HG03521 (cell line): Measurements from ENCODE around the gene PTBP1.
"Not testable (repeated sequence)": the region's sequence is repeated elsewhere in the genome, so short reads cannot be mapped to it uniquely, and the experiment has no call there.

ENCODE experiments used
- ATAC-seq: cut with Tn5 transposase; IDR thresholded peaks from one replicate; pipeline ENCODE4 v1.9.1; 2021; ENCODE audit warnings: mild to moderate bottlenecking, moderate library complexity; ENCODE audit not compliant: unreplicated experiment

The PTBP1 gene

DNA sequence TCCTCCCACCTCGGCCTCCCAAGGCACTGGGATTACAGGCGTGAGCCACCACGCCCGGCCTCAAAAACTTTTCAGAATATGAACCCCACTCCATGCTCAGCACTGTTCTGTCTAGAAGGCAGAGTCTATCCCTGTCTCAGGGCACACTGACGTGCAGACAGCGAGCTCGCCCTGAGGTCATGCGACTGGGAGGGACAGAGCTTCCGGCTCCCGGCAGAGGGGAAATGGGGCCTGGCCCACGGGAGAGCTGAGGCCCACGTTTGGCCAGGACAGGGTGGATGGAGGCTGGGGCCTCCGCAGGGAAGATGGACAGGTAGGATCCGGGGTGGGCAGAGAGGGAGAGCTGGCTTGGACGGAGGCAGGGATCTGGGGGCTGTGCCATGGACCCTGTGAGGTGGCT is 27.6 kb downstream of the PTBP1 start:
- no peak for ATAC-seq

DNA sequence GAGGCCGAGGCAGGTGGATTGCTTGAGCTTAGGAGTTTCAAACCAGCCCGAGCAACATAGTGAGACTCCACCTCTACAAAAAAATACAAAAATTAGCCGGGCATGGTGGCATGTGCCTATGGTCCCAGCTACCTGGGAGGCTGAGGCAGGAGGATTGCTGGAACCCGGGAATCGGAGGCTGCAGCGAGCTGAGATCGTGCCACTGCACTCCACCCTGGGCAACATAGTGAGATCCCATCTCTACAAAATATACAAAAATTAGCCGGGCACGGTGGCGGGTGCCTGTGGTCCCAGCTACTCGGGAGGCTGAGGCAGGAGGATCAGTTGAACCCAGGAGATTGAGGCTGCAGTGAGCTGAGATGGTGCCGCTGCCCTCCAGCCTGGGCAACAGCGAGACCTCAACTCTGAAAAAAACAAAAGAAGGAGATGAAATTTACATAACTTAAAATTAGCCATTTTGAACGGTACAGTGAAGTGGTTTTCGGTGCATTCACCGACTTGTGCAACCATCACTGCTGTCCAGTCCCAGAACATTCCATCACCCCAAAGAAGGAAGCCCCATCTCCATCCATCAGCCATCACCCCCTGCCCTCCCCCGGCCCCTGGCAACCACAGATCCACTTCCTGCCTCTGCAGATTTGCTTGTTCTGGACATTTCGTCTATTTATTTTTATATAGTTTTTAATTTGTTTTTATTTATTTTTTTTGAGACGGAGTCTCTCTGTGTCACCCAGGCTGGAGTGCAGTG is 28.8 kb downstream of the PTBP1 start:
- no peak for ATAC-seq

DNA sequence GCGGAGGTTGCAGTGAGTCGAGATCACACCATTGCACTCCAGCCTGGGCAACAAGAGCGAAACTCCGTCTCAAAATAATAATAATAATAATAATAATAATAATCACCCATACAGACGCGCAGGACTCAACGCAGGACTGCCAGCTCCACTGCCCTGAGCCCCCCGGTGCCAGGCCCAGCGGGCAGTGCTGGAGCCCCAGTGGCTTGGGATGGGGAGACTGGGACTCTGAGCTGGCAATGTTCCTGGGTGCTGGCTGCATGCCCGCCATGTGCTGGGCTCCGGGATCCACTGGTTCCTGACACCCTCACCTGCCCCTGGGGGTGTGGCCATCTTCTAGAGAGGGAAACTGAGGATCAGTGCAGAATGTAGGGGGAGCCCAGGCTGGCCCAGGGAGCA is 30.1 kb downstream of the PTBP1 start:
- no peak for ATAC-seq

DNA sequence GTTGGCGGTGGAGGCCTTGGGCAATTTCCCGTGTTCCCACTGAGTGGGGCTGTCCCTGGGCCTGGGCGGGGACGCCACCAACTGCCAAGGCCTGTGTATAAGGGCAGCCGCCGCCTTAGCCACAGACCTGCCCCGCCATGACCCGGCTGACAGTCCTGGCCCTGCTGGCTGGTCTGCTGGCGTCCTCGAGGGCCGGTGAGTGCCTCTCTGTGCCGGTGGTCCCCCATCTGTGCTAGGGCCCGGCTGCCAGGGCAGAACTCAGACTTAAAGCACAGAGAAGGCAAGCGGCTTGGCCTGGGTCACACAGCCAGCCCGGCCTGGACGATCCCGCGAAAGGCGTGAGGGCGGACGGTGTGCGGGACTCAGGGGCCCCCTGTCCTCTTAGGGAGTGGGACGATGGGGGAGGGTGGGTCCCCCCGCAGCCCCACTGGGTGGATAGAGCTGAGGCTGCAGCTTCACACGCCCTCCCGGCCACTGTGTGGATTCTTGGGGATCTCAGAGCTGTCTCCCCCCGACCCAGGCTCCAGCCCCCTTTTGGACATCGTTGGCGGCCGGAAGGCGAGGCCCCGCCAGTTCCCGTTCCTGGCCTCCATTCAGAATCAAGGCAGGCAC is 30.6 kb downstream of the PTBP1 start, which contains the start of gene AZU1:
Gene AZU1 (plus strand): TSS at position 128 of the 612 bp plus-strand sequence. CDS start 10 bp downstream, at position 138.
- ATAC-seq = no peak

DNA sequence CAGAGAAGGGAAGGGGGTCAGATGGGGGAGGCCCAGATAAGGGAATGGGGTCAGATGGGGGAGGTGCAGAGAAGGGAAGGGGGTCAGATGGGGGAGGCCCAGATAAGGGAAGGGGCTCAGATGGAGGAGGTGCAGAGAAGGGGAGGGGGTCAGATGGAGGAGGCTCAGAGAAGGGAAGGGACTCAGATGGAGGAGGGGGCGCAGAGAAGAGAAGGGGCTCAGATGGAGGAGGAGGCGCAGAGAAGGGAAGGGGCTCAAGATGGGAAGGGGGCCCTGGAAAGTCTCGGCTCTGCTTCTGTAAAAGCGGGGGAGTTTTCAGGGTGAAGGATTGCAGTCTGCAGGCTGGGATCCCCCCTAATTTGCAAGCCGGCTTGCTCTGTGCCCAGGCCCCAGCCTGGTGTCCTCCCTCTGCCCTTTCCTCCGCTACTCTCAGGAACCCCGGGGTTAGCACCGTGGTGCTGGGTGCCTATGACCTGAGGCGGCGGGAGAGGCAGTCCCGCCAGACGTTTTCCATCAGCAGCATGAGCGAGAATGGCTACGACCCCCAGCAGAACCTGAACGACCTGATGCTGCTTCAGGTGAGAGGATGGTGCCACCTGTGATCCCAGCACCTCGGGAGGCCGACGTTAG is 32.0 kb downstream of the PTBP1 start:
- no peak for ATAC-seq

DNA sequence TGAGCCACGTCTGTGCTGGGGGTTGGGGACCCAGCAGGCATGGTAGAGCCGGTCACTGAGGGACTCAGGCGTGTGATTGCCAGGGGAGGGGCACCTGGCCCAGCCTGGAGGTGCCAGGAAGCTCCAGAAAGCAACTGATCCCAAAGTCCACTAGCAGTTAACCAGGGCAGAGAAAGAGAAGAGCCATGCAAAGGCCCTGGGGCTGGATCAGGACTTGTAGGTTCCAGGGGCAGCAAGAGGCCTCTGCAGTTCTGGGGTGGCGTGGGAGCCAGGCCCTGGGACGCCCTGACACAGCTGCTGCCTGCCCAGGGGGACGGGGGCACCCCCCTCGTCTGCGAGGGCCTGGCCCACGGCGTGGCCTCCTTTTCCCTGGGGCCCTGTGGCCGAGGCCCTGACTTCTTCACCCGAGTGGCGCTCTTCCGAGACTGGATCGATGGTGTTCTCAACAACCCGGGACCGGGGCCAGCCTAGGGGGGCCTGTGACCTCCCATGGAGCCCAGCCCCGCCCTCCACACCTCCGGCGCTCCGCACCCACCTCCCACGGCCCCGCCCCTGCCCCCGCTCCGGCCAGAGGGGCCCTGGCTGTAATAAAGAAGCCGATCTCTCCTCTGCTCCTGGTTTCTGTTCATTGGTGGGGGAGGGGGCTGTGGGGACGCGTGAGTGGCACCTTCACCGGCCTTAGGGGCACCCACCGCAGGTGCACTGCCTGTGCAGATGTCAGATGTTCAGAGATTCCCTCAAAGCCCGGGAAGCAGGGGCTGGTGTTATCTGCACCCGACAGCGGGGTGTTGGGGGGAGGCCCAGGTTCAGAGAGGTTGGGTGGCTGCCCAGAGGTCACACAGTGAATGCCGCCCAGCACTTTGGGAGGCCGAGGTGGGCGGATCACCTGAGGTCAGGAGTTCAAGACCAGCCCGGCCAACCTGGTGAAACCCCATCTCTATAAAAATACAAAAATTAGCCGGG is 34.4 kb downstream of the PTBP1 start:
- ATAC-seq = no peak

DNA sequence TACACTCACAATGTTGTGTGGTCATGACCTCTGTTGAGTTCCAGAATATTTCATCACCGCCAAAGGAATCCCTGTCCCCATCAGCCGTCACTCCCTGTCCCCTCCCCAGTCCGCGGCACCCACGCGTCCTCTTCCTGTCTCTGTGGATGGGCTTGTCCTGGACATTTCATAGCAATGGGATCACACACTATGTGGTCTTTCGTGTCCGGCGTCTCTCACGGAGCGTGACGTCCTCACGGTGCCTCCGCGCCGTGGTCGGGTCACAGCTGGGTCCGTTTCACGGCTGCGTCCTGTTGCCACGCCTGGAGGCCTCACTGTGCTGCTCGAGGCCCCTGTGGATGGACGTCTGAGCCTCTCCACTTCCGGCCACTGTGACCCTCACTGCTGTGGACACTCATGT is 37.0 kb downstream of the PTBP1 start:
- ATAC-seq = no peak

DNA sequence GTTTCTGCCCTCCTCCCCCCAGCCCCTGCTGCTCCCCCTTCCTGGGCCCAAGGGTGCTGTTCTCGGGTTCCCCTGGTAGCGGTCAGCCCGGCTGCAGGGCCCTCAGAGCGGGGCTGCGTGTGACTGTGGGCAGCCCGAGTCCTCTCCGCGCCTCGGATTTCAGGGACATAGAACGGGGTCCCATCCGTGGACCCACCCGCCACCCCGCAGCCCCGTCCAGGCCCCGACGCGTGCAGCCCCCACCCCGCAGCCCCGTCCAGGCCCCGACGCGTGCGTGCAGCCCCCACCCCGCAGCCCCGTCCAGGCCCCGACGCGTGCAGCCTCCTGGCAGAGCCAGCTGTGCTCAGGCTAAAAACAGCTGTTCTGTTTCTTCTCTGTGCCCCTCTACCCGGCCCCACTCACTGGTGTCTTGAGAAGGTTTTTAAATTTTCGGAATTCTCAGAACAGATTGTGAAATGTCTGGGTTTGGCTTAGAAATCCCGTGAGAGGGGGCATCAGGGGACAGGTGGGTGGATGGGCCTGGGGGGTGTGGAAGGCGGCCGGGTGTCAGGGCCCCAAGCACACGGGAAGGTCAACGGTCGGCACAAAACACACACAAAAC is 38.1 kb downstream of the PTBP1 start:
- ATAC-seq = no peak

DNA sequence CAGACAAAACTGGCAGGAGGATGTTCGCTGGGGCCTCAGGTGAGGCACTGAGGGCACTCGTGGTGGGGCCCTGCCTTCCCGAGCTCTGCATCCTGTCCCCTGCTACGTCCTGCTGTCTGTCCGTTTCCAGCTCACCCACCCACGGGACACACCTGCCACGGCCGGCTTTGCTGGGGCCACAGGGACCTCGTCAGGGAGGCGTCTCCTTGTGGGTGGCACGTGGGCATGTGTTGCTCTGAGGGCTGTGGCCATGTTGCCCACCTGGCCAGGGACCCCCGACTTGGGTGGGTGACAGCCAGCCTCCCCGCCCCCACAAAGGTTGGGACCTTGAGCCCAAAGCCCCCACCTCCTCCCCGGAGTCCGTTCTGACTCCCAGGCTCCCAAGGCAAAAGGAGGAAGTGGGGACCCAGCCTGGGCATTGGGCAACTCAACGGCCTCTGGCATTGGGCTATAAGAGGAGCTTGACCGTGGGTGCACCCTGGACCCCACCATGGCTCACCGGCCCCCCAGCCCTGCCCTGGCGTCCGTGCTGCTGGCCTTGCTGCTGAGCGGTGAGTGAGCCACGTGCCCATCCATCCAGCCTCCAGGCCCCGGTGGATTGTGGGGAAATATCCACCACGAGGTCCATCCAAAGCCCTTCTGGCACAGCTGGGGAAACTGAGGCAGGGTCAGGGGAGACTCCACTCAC is 43.4 kb downstream of the PTBP1 start, which contains the start of gene PRTN3:
Gene PRTN3 (plus strand): TSS at position 481 of the 688 bp plus-strand sequence. CDS start 10 bp downstream, at position 491.
- no peak for ATAC-seq

DNA sequence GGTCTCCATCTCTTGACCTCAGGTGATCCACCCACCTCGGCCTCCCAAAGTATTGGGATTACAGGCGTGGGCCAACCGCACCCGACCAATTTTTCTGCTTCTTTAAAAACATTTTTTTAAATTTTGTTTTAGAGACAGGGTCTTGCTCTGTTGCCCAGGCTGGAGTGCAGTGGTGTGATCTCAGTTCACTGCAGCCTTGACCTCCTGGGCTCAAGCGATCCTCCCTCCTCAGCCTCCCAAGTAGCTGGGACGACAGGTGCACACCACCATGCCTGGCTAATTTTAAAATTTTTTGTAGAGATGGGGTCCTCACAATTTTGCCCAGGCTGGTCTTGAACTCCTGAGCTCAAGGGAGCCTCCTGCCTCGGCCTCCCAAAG is 45.5 kb downstream of the PTBP1 start:
- not testable (repeated sequence) for ATAC-seq

DNA sequence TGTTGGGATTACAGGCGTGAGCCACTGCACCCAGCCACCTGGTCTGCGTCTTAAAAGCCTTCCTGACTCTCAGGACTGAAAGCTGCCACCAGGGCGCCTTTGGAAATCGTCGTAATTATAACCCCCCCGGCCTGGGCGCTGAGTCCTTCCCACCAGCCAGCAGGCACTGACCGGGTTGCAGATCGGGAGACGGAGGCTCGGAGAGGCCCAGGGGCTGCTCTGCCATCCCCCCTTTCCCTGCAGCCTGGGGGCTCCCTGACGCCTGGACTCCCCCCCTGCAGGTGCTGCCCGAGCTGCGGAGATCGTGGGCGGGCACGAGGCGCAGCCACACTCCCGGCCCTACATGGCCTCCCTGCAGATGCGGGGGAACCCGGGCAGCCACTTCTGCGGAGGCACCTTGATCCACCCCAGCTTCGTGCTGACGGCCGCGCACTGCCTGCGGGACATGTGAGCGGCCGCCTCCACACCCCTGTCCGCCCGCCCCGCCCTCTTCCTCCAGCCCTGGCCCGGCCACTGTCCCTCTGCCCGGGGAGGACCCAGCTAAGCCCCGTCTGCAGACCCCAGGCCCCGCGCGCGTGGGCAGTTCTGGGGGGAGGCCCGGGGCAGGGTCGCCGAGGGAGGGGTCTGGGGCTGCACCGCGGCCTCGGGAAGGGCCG is 46.1 kb downstream of the PTBP1 start:
- ATAC-seq = no peak

DNA sequence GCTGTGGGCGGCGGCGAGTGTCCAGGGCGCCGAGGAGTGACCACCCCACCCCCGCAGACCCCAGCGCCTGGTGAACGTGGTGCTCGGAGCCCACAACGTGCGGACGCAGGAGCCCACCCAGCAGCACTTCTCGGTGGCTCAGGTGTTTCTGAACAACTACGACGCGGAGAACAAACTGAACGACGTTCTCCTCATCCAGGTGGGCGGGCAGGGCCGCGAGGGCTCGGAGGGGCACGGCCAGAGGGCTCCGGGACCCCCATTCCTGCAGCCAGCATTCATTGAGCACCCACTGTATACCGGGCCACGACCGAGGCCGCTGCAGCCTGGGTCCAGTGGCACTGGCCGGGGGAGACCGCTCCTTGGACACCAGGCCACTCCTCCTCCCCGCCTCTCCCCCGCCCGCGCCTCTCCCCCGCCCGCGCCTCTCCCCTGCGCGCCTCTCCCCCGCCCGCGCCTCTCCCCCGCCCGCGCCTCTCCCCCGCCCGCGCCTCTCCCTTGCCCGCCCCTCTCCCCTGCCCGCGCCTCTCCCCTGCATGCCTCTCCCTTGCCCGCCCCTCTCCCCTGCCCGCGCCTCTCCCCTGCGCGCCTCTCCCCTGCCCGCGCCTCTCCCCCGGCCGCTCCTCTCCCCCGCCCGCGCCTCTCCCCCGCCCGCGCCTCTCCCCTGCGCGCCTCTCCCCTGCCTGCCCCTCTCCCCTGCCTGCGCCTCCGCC is 46.7 kb downstream of the PTBP1 start:
- ATAC-seq = no peak

DNA sequence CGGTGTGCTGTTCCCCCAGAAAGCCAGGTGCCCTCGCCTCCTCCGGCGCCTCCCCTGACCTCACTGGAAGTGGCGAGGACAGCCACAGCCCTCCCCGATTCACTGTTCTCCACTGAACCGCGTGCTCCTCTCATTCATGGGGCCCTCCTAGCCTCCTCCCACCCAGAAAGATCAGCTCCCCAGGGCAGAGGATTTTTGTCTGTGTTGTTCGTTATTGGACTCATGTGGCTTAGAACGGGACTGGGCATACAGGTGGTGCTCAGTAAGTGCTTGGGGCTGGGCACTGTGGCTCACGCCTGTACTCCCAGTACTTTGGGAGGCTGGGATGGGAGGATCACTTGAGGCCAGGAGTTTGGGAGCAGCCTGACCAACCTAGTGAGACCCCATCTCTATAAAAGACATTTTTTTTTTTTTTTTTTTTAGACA is 47.3 kb downstream of the PTBP1 start:
- ATAC-seq = no peak

DNA sequence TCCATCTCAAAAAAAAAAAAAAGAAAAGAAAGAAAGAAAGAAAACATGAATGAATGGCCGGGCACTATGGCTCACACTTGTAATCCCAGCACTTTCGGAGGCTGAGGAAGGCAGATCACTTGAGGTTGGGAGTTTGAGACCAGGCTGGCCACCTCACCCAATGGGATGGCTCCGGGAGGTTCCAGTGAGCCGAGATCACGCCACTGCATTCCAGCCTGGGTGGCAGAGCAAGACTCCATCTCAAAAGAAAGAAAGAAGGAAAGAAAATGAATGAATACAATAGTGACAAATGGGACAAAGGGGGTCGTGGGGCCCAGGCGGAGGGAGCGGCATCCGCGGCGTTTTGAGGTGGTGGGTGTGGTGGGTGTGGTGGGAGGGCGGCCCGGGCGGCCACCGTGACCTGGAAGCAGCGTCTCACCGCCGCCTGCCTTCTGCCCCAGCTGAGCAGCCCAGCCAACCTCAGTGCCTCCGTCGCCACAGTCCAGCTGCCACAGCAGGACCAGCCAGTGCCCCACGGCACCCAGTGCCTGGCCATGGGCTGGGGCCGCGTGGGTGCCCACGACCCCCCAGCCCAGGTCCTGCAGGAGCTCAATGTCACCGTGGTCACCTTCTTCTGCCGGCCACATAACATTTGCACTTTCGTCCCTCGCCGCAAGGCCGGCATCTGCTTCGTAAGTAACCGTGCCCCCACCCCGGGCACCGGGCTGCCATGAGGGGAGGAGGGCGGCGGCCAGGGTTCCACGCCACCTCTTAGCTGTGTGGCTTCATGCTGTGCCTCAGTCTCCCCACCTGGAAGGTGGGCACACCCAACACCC is 48.7 kb downstream of the PTBP1 start:
- no peak for ATAC-seq

DNA sequence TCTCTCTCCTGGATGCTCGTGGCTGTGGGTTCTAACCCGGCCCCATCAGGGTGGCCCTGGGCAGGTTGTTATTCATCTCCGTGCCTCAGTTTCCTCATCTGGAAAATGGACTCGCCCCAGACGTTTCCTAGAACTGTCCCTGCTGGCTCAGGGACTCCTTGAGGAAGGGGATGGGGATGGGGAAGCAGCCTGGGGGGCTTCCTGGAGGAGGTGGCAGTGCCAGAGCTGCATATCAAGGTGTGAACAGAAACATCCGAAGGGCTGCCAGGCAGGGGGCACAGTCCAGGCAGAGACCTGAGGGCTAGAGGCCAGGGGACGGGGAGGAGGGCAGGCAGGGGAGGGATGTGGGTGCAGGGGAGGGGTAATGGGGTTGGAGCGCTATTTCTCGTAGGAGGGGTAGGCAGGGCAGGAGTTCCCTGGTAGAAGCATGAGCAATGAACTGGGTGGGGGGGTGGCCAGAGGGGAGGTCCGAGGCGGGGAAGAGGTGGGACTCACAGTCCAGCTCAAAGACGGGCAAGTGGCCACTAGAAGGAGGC is 51.2 kb downstream of the PTBP1 start:
- ATAC-seq = no peak

DNA sequence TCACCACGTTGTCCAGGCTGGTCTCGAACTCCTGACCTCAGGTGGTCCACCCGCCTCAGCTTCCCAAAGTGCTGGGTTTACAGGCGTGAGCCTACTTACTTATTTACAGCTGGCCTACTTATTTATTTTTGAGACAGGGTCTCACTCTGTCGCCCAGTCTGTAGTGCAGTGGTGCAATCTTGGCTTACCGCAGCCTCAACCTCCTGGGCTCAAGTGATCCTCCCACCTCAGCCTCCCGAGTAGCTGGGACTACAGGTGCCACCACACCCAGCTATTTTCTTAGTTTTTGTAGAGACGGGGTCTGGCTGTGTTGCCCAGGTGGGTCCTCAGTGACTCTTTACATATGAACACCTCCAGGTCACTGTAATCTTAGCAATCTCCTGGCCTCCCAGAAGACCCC is 51.9 kb downstream of the PTBP1 start:
- ATAC-seq = not testable (repeated sequence)

DNA sequence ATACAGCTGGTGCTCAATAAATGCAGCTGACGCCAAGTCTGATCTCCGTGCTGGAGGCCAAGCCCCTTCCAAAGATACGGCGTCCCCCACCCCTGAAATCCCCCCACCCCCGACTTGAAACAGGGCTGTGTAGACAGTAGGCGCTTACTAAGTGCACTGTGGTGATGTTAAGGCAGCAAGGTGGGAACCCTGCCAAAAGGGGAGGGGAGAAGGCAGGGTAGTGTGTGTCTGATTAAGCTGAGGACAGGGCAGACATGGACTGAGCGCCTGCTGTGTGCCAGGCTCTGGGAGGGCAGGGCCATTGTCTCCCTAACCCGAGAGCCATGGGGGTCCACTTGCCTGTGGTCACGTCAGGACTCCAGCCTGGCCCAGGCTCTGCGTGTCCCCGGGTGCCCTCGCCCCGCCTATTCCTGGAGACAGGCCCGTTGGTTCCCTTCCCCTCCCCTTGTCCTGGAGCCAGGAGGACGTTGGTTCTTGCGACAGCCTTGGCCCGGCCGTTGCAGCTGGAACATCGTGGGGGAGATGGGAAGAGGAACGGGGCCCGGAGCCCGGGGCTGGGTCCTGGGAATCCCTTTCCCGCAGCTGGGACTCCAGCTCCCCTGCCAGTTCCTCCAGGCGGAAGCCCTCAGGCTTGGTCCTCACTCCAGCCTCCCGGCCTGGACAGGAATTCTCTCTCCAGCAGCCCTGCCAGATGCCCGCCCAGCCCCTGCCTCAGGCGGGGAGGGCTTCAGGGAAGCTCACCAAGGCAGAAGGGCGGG is 53.1 kb downstream of the PTBP1 start:
- ATAC-seq = no peak
